Smooth muscle cell (in vitro differentiated cells): ENCODE data around the gene GPC6. TPM values are rescaled to one million over a fixed set of nuclear protein-coding genes. Genes with fewer than 3 reads are reported as not detected.

Experiments
- DNase-seq: peaks from one replicate; lab custom pipeline; 2025; ENCODE audit not compliant: unreplicated experiment; lab: John Stamatoyannopoulos, UW
- H2AFZ ChIP-seq: fragments of 200-600 bp; sonication (generic); 2 replicates; pipeline ENCODE4 v1.6.0; 2016; ENCODE audit warnings: antibody characterized with exemption, low read depth, mild to moderate bottlenecking
- H3F3A ChIP-seq: fragments of 200-600 bp; sonication (generic); 2 replicates; pipeline ENCODE4 v1.6.0; 2017; ENCODE audit warnings: antibody characterized with exemption, low read depth
- H3K27ac ChIP-seq: fragments of 200-600 bp; sonication (generic); 2 replicates; pipeline ENCODE4 v1.5.1; 2016; ENCODE audit warnings: low read depth, mild to moderate bottlenecking
- H3K27me3 ChIP-seq: fragments of 200-600 bp; sonication (generic); 2 replicates; pipeline ENCODE4 v1.6.1; 2016; ENCODE audit warnings: low read depth, mild to moderate bottlenecking
- H3K36me3 ChIP-seq: fragments of 200-600 bp; sonication (generic); 2 replicates; pipeline ENCODE4 v1.5.1; 2016; ENCODE audit warnings: low read depth
- H3K4me1 ChIP-seq: fragments of 200-600 bp; sonication (generic); 2 replicates; pipeline ENCODE4 v1.5.1; 2016; ENCODE audit warnings: low read depth
- H3K4me2 ChIP-seq: fragments of 200-600 bp; sonication (generic); 2 replicates; pipeline ENCODE4 v1.6.0; 2016; ENCODE audit warnings: mild to moderate bottlenecking
- H3K4me3 ChIP-seq: fragments of 200-600 bp; sonication (generic); 2 replicates; pipeline ENCODE4 v1.5.1; 2016; ENCODE audit warnings: mild to moderate bottlenecking
- H3K79me2 ChIP-seq: fragments of 200-600 bp; sonication (generic); 2 replicates; pipeline ENCODE4 v1.6.0; 2016; ENCODE audit warnings: low read depth, mild to moderate bottlenecking
- H3K9ac ChIP-seq: fragments of 200-600 bp; sonication (generic); 2 replicates; pipeline ENCODE4 v1.6.0; 2016; ENCODE audit warnings: low read depth
- H3K9me3 ChIP-seq: fragments of 200-600 bp; sonication (generic); replicated peaks from 2 replicates; pipeline ENCODE4 v1.5.1; 2016; ENCODE audit warnings: low read depth
- H4K20me1 ChIP-seq: fragments of 200-600 bp; sonication (generic); 2 replicates; pipeline ENCODE4 v1.6.0; 2016; ENCODE audit warnings: low read depth
- CTCF ChIP-seq: fragments of 200-600 bp; sonication (generic); IDR thresholded peaks from 2 replicates; pipeline ENCODE4 v1.5.1; 2017; ENCODE audit warnings: borderline replicate concordance, mild to moderate bottlenecking, antibody characterized with exemption; ENCODE audit not compliant: insufficient read depth, poor library complexity, severe bottlenecking
- WGBS: methylation state at CpG from one replicate; pipeline ENCODE4 v1.1.7; 2016; ENCODE audit warnings: low lambda C conversion rate; 5-methylcytosine and 5-hydroxymethylcytosine counted together
- polyA plus RNA-seq: library from polyadenylated mRNA; unstranded; fragments of >200 nt; fragmentation: Nextera tagmentation; extraction: Ambion mirVana; gene quantifications from 2 replicates; pipeline ENCODE4 v1.2.1, GENCODE V29; 2016
- total RNA-seq: library from RNA; depleted of rRNA; stranded (reverse); fragments of >200 nt; gene quantifications from 2 replicates; pipeline ENCODE4 v1.2.3, GENCODE V29; 2014

GPC6 gene
- total and polyA plus RNA-seq, 2 experiments from 2014 or later: 19.7 to 68.5 TPM

GRCh38 chr13:94389604-94390351, 1163.2 kb downstream of the GPC6 start:
- Histone ChIP-seq H3F3A (no peaks in the 10 kb centered on the region), H3K27me3 (no peaks in the 10 kb centered on the region), H3K79me2 (no peaks in the 10 kb centered on the region), H2AFZ (no peak overlapping the region), H4K20me1 (no peaks in the 10 kb centered on the region), H3K4me1 (no peaks in the 10 kb centered on the region), H3K36me3 (no peaks in the 10 kb centered on the region), H3K9ac (no peak overlapping the region), H3K27ac (no peak overlapping the region), H3K4me3 (no peak overlapping the region), H3K4me2 (no peak overlapping the region), H3K9me3 (no peaks in the 10 kb centered on the region)
- DNase-seq: no peak
- 55% methylated on average over 7 of the region's 7 CpGs for WGBS
- TF ChIP-seq CTCF: no peak

GRCh38 chr13:94390881-94391280, 1164.3 kb downstream of the GPC6 start:
- Histone ChIP-seq H3K27ac (no peak overlapping the region), H3K9me3 (no peaks in the 10 kb centered on the region), H3K4me2 (no peak overlapping the region), H2AFZ (no peak overlapping the region), H3K9ac (no peak overlapping the region), H3K4me1 (no peaks in the 10 kb centered on the region), H3K27me3 (no peaks in the 10 kb centered on the region), H3F3A (no peaks in the 10 kb centered on the region), H3K79me2 (no peaks in the 10 kb centered on the region), H3K36me3 (no peaks in the 10 kb centered on the region), H3K4me3 (no peak overlapping the region), H4K20me1 (no peaks in the 10 kb centered on the region)
- DNase-seq: no peak
- TF ChIP-seq CTCF: no peak
- WGBS: 83% methylated on average over 2 of the region's 2 CpGs

DNA sequence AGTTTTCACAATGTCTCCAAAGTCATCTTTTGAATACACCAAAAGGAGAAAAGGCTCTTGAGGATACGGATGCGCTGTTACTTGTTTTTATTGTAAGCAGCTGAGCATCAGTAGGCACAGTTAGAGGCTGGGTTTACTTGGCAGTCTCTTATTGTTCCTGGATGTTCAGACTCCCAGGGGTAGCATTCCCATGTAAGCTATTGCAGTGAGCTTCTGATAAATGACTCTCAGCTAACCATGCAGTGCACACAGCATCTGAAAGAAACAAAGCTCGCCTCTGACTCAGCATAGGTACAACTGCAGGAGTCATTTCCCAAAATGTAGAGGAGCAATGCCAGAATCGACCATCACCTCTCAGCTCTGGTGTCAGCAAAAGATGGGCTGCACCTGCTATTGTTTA, 1168.1 kb downstream of the GPC6 start:
- H4K20me1 ChIP-seq: no peaks in the 10 kb centered on the region
- no peaks in the 10 kb centered on the region for H3F3A ChIP-seq
- 93% methylated on average over 4 of the region's 4 CpGs for WGBS
- no peaks in the 10 kb centered on the region for H3K9me3 ChIP-seq
- no peak overlapping the region for H2AFZ ChIP-seq
- no peak overlapping the region for H3K9ac ChIP-seq
- H3K36me3 ChIP-seq: peaks cover 6% of the 10 kb centered on the region
- no peak overlapping the region for H3K4me3 ChIP-seq
- no peak for DNase-seq
- H3K27me3 ChIP-seq: no peaks in the 10 kb centered on the region
- TF ChIP-seq CTCF: no peak
- no peak overlapping the region for H3K4me2 ChIP-seq
- no peaks in the 10 kb centered on the region for H3K4me1 ChIP-seq
- H3K27ac ChIP-seq: no peak overlapping the region
- H3K79me2 ChIP-seq: no peaks in the 10 kb centered on the region

DNA sequence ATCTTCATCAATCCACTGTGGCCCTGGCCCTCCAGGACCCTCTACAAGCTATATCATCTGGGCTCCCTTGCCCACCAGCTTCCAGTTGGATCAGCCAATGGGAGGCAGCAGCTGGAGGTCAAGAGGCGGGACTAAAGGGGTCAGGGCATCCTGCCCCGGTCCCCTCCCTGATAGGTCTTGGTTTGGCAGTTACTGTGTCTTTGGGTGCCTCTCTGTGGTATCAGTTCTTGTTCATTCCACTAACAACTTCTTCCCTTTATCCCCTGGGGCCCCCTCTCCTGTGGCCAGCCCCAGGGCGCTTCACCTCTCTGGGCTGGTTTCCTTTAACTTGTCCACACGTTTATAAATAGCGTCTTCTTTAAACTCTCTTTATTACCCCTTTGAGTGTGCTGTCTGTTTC, 1169.3 kb downstream of the GPC6 start:
- WGBS: 84% methylated on average over 5 of the region's 5 CpGs
- Histone ChIP-seq H3F3A (no peaks in the 10 kb centered on the region), H2AFZ (no peak overlapping the region), H3K4me2 (no peak overlapping the region), H3K36me3 (peaks cover 6% of the 10 kb centered on the region), H3K9ac (no peak overlapping the region), H3K4me3 (no peak overlapping the region), H3K79me2 (no peaks in the 10 kb centered on the region), H3K27me3 (no peaks in the 10 kb centered on the region), H3K9me3 (no peaks in the 10 kb centered on the region), H3K4me1 (no peaks in the 10 kb centered on the region), H3K27ac (no peak overlapping the region), H4K20me1 (no peaks in the 10 kb centered on the region)
- no peak for DNase-seq
- no peak for TF ChIP-seq CTCF
